ENCODE data around the gene CEP41.

Gene CEP41

GRCh38 chr7:130362251-130362816 lies 78.5 kb downstream of the CEP41 start:
- TF ChIP-seq GLIS3 (CRISPR knock-in tag; IDR thresholded peaks at IDR 0.05) (no peak), TOX (CRISPR knock-in tag; IDR thresholded peaks at IDR 0.05; ENCODE audit: borderline replicate concordance) (no peak), ARNTL (CRISPR knock-in tag; IDR thresholded peaks at IDR 0.05; ENCODE audit: borderline replicate concordance, low read depth) (no peak), ZNF565 (CRISPR knock-in tag; conservative IDR thresholded peaks at IDR 0.05; ENCODE audit: low read depth) (no peak), ZFP3 (CRISPR knock-in tag; IDR thresholded peaks at IDR 0.05) (no peak)
- ATAC-seq = no peak

GRCh38 chr7:130361681-130362080 lies 79.1 kb downstream of the CEP41 start:
- no peak for ATAC-seq
- TF ChIP-seq ZNF565 (CRISPR knock-in tag; conservative IDR thresholded peaks at IDR 0.05; ENCODE audit: low read depth) (no peak), TSHZ2 (CRISPR knock-in tag; IDR thresholded peaks at IDR 0.05) (no peak), RARB (CRISPR knock-in tag; IDR thresholded peaks at IDR 0.05) (no peak), OSR1 (CRISPR knock-in tag; IDR thresholded peaks at IDR 0.05) (no peak), CSRNP3 (CRISPR knock-in tag; IDR thresholded peaks at IDR 0.05) (no peak), ZFP3 (CRISPR knock-in tag; IDR thresholded peaks at IDR 0.05) (no peak)

- no peak for TF ChIP-seq ZFP3 (CRISPR knock-in tag; IDR thresholded peaks at IDR 0.05)
- TF ChIP-seq ZC3H10 (CRISPR knock-in tag; IDR thresholded peaks at IDR 0.05) = no peak
- no peak for TF ChIP-seq ZNF565 (CRISPR knock-in tag; conservative IDR thresholded peaks at IDR 0.05; ENCODE audit: low read depth)
- no peak for TF ChIP-seq ISL1 (CRISPR knock-in tag; IDR thresholded peaks at IDR 0.05)
- TF ChIP-seq ZNF8 (CRISPR knock-in tag; IDR thresholded peaks at IDR 0.05) = no peak
- no peak for TF ChIP-seq CSRNP3 (CRISPR knock-in tag; IDR thresholded peaks at IDR 0.05)
- no peak for TF ChIP-seq GLIS3 (CRISPR knock-in tag; IDR thresholded peaks at IDR 0.05)
- no peak for TF ChIP-seq PATZ1 (CRISPR knock-in tag; IDR thresholded peaks at IDR 0.05; ENCODE audit: borderline replicate concordance)
- TF ChIP-seq BACH2 (CRISPR knock-in tag; IDR thresholded peaks at IDR 0.05; ENCODE audit: borderline replicate concordance) = no peak
- TF ChIP-seq TCF4 (CRISPR knock-in tag; IDR thresholded peaks at IDR 0.05; ENCODE audit: borderline replicate concordance) = no peak
- TF ChIP-seq TOX (CRISPR knock-in tag; IDR thresholded peaks at IDR 0.05; ENCODE audit: borderline replicate concordance) = no peak
- no peak for TF ChIP-seq OSR1 (CRISPR knock-in tag; IDR thresholded peaks at IDR 0.05)
- no peak for TF ChIP-seq TSHZ2 (CRISPR knock-in tag; IDR thresholded peaks at IDR 0.05)
- no peak for TF ChIP-seq SNAI2 (CRISPR knock-in tag; IDR thresholded peaks at IDR 0.05)
- TF ChIP-seq RARB (CRISPR knock-in tag; IDR thresholded peaks at IDR 0.05) = no peak
- no peak for ATAC-seq
These were observed 80.3 kb downstream of the CEP41 start for GRCh38 chr7:130360518-130360917.

Data from SK-N-SH treated with all-trans-retinoic acid at 6 μM for 48 hours (cell line).